ENCODE measurements around the gene SRP9. TPM values are rescaled to one million over a fixed set of nuclear protein-coding genes. Genes with fewer than 3 reads are reported as not detected.
"Not testable (repeated sequence)": the region's sequence is repeated elsewhere in the genome, so short reads cannot be mapped to it uniquely, and the experiment has no call there.

The SRP9 gene
- total and polyA plus RNA-seq, 2 donors (not counting 1 experiment from before 2014, with no cell fraction given): 73.4 to 117 TPM

- no CpG with 5 or more reads among the region's 4 CpGs for WGBS (ENCODE audit: insufficient coverage)
- TF ChIP-seq EZH2 (IDR thresholded peaks at IDR 0.05; ENCODE audit: borderline replicate concordance, insufficient read depth, low read depth, low read length, poor library complexity, severe bottlenecking) (no peak), CTCF (IDR thresholded peaks at IDR 0.05) (no peak)
- H3K4me3 ChIP-seq (ENCODE audit: control extremely low read depth in 1 of 5, extremely low read depth in 1 of 5, insufficient read depth in 1 of 5, low read depth in 2 of 5, low read length in 4 of 5): no peak overlapping the region
- ATAC-seq (ENCODE audit: low read depth) (no peak), DNase-seq (no peak)
- H3K9ac ChIP-seq (ENCODE audit: low read length): no peak overlapping the region
- CTCF ChIA-PET: no interaction called here
- Mint-ChIP-seq H3K27ac (no peak overlapping the region), H3K27me3 (no peaks in the 10 kb centered on the region), H3K4me3 (no peak overlapping the region), H3K9me3 (ENCODE audit: insufficient read depth) (peaks cover 3% of the 10 kb centered on the region), H3K4me1 (no peaks in the 10 kb centered on the region)
- no peaks in the 10 kb centered on the region for H3K27me3 ChIP-seq (replicated peaks in 1 of 4; ENCODE audit: control extremely low read depth in 1 of 4, control insufficient read depth in 3 of 4, insufficient read depth in 4 of 4, low read length in 3 of 4)
- H2AFZ ChIP-seq (ENCODE audit: insufficient read depth, low read depth, low read length, poor library complexity, severe bottlenecking): no peak overlapping the region
- peaks cover 13 to 25% of the 10 kb centered on the region in 2 experiments for H3K36me3 ChIP-seq (replicated peaks in 1 of 2; ENCODE audit: control extremely low read depth in 1 of 2, control insufficient read depth in 1 of 2, extremely low read depth in 1 of 2, insufficient read depth in 2 of 2, low read length in 1 of 2)
- peaks cover 5% of the 10 kb centered on the region for H4K20me1 ChIP-seq (ENCODE audit: control insufficient read depth, insufficient read depth, low read length, poor library complexity, severe bottlenecking)
- peaks cover 5 to 18% (median 8%) of the 10 kb centered on the region in 3 donors for H3K9me3 ChIP-seq (ENCODE audit: control extremely low read depth in 1 of 3, control insufficient read depth in 2 of 3, insufficient read depth in 1 of 3, low read length in 2 of 3)
- POLR2A ChIA-PET: no interaction called here
- no peak overlapping the region for H3K27ac ChIP-seq (ENCODE audit: low read length in 2 of 2)
- H3K4me2 ChIP-seq (replicated peaks; ENCODE audit: low read depth, low read length, poor library complexity, severe bottlenecking): no peak overlapping the region
- intact Hi-C loops (cut with micrococcal nuclease): no loop called here
- no peaks in the 10 kb centered on the region for H3K4me1 ChIP-seq (ENCODE audit: control insufficient read depth in 2 of 2, insufficient read depth in 2 of 2, low read length in 2 of 2)
- peaks cover 5% of the 10 kb centered on the region for H3K79me2 ChIP-seq (ENCODE audit: control insufficient read depth, insufficient read depth, low read length)
These were observed 17.3 kb downstream of the SRP9 start for GRCh38 chr1:225794954-225795353.

GRCh38 chr1:225796097-225796496 lies 18.5 kb downstream of the SRP9 start:
- H3K4me1 ChIP-seq (ENCODE audit: control insufficient read depth in 2 of 2, insufficient read depth in 2 of 2, low read length in 2 of 2); ATAC-seq (ENCODE audit: low read depth); H3K79me2 ChIP-seq (ENCODE audit: control insufficient read depth, insufficient read depth, low read length); H4K20me1 ChIP-seq (ENCODE audit: control insufficient read depth, insufficient read depth, low read length, poor library complexity, severe bottlenecking); H3K27me3 ChIP-seq (replicated peaks in 1 of 4; ENCODE audit: control extremely low read depth in 1 of 4, control insufficient read depth in 3 of 4, insufficient read depth in 4 of 4, low read length in 3 of 4); H3K27ac ChIP-seq (ENCODE audit: low read length in 2 of 2); H3K4me3 ChIP-seq (ENCODE audit: control extremely low read depth in 1 of 5, extremely low read depth in 1 of 5, insufficient read depth in 1 of 5, low read depth in 2 of 5, low read length in 4 of 5); H3K4me3 Mint-ChIP-seq; H3K27ac Mint-ChIP-seq; DNase-seq; H3K4me2 ChIP-seq (replicated peaks; ENCODE audit: low read depth, low read length, poor library complexity, severe bottlenecking); H3K9me3 Mint-ChIP-seq (ENCODE audit: insufficient read depth); H3K9ac ChIP-seq (ENCODE audit: low read length); H2AFZ ChIP-seq (ENCODE audit: insufficient read depth, low read depth, low read length, poor library complexity, severe bottlenecking); H3K27me3 Mint-ChIP-seq; POLR2A ChIA-PET; H3K4me1 Mint-ChIP-seq; intact Hi-C loops (cut with micrococcal nuclease): not testable (repeated sequence)
- CTCF ChIA-PET: interaction anchor here (0.9 kb wide), 1 partner anchor 165 kb away, joined by 3 read pairs; no protein-coding TSS in a partner anchor
- 99% methylated on average over 13 of the region's 18 CpGs for WGBS (ENCODE audit: insufficient coverage)
- H3K36me3 ChIP-seq (replicated peaks in 1 of 2; ENCODE audit: control extremely low read depth in 1 of 2, control insufficient read depth in 1 of 2, extremely low read depth in 1 of 2, insufficient read depth in 2 of 2, low read length in 1 of 2): peaks cover 11 to 17% of the 10 kb centered on the region in 2 experiments
- peaks cover 5 to 14% (median 8%) of the 10 kb centered on the region in 3 donors for H3K9me3 ChIP-seq (ENCODE audit: control extremely low read depth in 1 of 3, control insufficient read depth in 2 of 3, insufficient read depth in 1 of 3, low read length in 2 of 3)

- H2AFZ ChIP-seq (ENCODE audit: insufficient read depth, low read depth, low read length, poor library complexity, severe bottlenecking); H3K27me3 ChIP-seq (replicated peaks in 1 of 4; ENCODE audit: control extremely low read depth in 1 of 4, control insufficient read depth in 3 of 4, insufficient read depth in 4 of 4, low read length in 3 of 4); DNase-seq; H3K27ac ChIP-seq (ENCODE audit: low read length in 2 of 2); H3K9ac ChIP-seq (ENCODE audit: low read length); H3K36me3 ChIP-seq (replicated peaks in 1 of 2; ENCODE audit: control extremely low read depth in 1 of 2, control insufficient read depth in 1 of 2, extremely low read depth in 1 of 2, insufficient read depth in 2 of 2, low read length in 1 of 2); H3K79me2 ChIP-seq (ENCODE audit: control insufficient read depth, insufficient read depth, low read length); H3K4me1 ChIP-seq (ENCODE audit: control insufficient read depth in 2 of 2, insufficient read depth in 2 of 2, low read length in 2 of 2); H3K4me2 ChIP-seq (replicated peaks; ENCODE audit: low read depth, low read length, poor library complexity, severe bottlenecking); POLR2A ChIA-PET; H4K20me1 ChIP-seq (ENCODE audit: control insufficient read depth, insufficient read depth, low read length, poor library complexity, severe bottlenecking); H3K27ac Mint-ChIP-seq; H3K9me3 ChIP-seq (ENCODE audit: control extremely low read depth in 1 of 3, control insufficient read depth in 2 of 3, insufficient read depth in 1 of 3, low read length in 2 of 3); ATAC-seq (ENCODE audit: low read depth); H3K27me3 Mint-ChIP-seq; intact Hi-C loops (cut with micrococcal nuclease); H3K9me3 Mint-ChIP-seq (ENCODE audit: insufficient read depth); H3K4me3 Mint-ChIP-seq; H3K4me1 Mint-ChIP-seq; H3K4me3 ChIP-seq (ENCODE audit: control extremely low read depth in 1 of 5, extremely low read depth in 1 of 5, insufficient read depth in 1 of 5, low read depth in 2 of 5, low read length in 4 of 5): not testable (repeated sequence)
- 100% methylated on average over 4 of the region's 7 CpGs for WGBS (ENCODE audit: insufficient coverage)
- CTCF ChIA-PET: interaction anchor here (0.6 kb wide), 1 partner anchor 201 kb away, joined by 3 read pairs; no protein-coding TSS in a partner anchor
These were observed 23.5 kb downstream of the SRP9 start for GRCh38 chr1:225801146-225801545.
